SU-DHL-6 (cell line): ENCODE data around the gene LILRA2.
"Not testable (repeated sequence)": the region's sequence is repeated elsewhere in the genome, so short reads cannot be mapped to it uniquely, and the experiment has no call there.

Experiments
- H2AFZ ChIP-seq: fragments of 200-600 bp; sonication (generic); 2 replicates; pipeline ENCODE4 v1.6.1; 2014; ENCODE audit warnings: low read depth, mild to moderate bottlenecking, moderate library complexity, mixed read lengths, antibody characterized with exemption, low read length; ENCODE audit not compliant: severe bottlenecking
- H3F3A ChIP-seq: fragments of 200-600 bp; shearing (Covaris generic); 2 replicates; pipeline ENCODE4 v1.6.0; 2016; ENCODE audit warnings: antibody characterized with exemption, mild to moderate bottlenecking; ENCODE audit not compliant: insufficient read depth
- H3K27ac ChIP-seq: fragments of 200-600 bp; sonication (generic); 2 replicates; pipeline ENCODE4 v1.5.1; 2016; ENCODE audit warnings: low read depth, mild to moderate bottlenecking, low read length, moderate library complexity, mixed read lengths
- H3K27me3 ChIP-seq: fragments of 200-600 bp; sonication (generic), shearing (Covaris generic); 2 replicates; pipeline ENCODE4 v1.6.0; 2014; ENCODE audit warnings: mild to moderate bottlenecking, low read length
- H3K36me3 ChIP-seq: fragments of 200-600 bp; sonication (generic); 2 replicates; pipeline ENCODE4 v1.6.1; 2014; ENCODE audit warnings: mild to moderate bottlenecking, low read length, mixed read lengths
- H3K4me2 ChIP-seq: fragments of 300-600, 200-600 bp; shearing (Covaris generic), sonication (generic); 2 replicates; pipeline ENCODE4 v1.6.0; 2014; ENCODE audit warnings: low read length, low read depth, mild to moderate bottlenecking; ENCODE audit not compliant: poor library complexity, severe bottlenecking
- H3K4me3 ChIP-seq: fragments of 200-600 bp; sonication (generic); 2 replicates; pipeline ENCODE4 v1.5.1; 2014; ENCODE audit warnings: antibody characterized with exemption, low read length, mild to moderate bottlenecking, mixed read lengths; ENCODE audit not compliant: insufficient read depth, poor library complexity, severe bottlenecking
- H3K79me2 ChIP-seq: fragments of 200-600 bp; sonication (generic); 2 replicates; pipeline ENCODE4 v1.6.1; 2014; ENCODE audit warnings: mild to moderate bottlenecking, low read length, moderate library complexity; ENCODE audit not compliant: insufficient read depth
- H3K9ac ChIP-seq: fragments of 200-600 bp; sonication (generic); 2 replicates; pipeline ENCODE4 v1.7.0; 2014; ENCODE audit warnings: mild to moderate bottlenecking, low read length
- H3K9me2 ChIP-seq: fragments of 200-600 bp; sonication (generic); replicated peaks from 2 replicates; pipeline ENCODE4 v1.6.1; 2014; ENCODE audit warnings: low read length; ENCODE audit not compliant: insufficient read depth
- H3K9me3 ChIP-seq: fragments of 200-600 bp; sonication (generic); 2 replicates; pipeline ENCODE4 v1.6.1; 2014; ENCODE audit warnings: low read length, mixed read lengths; ENCODE audit not compliant: insufficient read depth
- H4K20me1 ChIP-seq: fragments of 200-600 bp; sonication (generic); 2 replicates; pipeline ENCODE4 v1.6.1; 2014; ENCODE audit warnings: low read depth, mild to moderate bottlenecking, antibody characterized with exemption, low read length, moderate library complexity, mixed read lengths
- EZH2phosphoT487 ChIP-seq: fragments of 200-600 bp; sonication (generic), shearing (Covaris generic); conservative IDR thresholded peaks from 2 replicates; pipeline ENCODE4 v1.6.1; 2018; ENCODE audit warnings: mild to moderate bottlenecking, antibody characterized with exemption, low read length, moderate library complexity, mixed read lengths
- TF ChIP-seq, protein P1 (sequence below): fragments of 200-600 bp; sonication (generic); IDR thresholded peaks from one replicate; pipeline ENCODE4 v1.5.1; 2017; ENCODE audit warnings: antibody characterized with exemption, mild to moderate bottlenecking, low read length, moderate library complexity; ENCODE audit not compliant: insufficient read depth, poor library complexity, severe bottlenecking

Gene LILRA2

GRCh38 chr19:54556194-54556593 is 17.4 kb upstream of the LILRA2 start:
- no peaks in the 10 kb centered on the region for H3F3A ChIP-seq
- no peak overlapping the region for H2AFZ ChIP-seq
- no peaks in the 10 kb centered on the region for H3K79me2 ChIP-seq
- H3K9me3 ChIP-seq, result no peaks in the 10 kb centered on the region
- H3K4me3 ChIP-seq, result no peak overlapping the region
- H3K4me2 ChIP-seq, result no peak overlapping the region
- no peaks in the 10 kb centered on the region for H4K20me1 ChIP-seq
- no peaks in the 10 kb centered on the region for H3K36me3 ChIP-seq
- no peaks in the 10 kb centered on the region for H3K9me2 ChIP-seq
- TF ChIP-seq, protein P1, sequence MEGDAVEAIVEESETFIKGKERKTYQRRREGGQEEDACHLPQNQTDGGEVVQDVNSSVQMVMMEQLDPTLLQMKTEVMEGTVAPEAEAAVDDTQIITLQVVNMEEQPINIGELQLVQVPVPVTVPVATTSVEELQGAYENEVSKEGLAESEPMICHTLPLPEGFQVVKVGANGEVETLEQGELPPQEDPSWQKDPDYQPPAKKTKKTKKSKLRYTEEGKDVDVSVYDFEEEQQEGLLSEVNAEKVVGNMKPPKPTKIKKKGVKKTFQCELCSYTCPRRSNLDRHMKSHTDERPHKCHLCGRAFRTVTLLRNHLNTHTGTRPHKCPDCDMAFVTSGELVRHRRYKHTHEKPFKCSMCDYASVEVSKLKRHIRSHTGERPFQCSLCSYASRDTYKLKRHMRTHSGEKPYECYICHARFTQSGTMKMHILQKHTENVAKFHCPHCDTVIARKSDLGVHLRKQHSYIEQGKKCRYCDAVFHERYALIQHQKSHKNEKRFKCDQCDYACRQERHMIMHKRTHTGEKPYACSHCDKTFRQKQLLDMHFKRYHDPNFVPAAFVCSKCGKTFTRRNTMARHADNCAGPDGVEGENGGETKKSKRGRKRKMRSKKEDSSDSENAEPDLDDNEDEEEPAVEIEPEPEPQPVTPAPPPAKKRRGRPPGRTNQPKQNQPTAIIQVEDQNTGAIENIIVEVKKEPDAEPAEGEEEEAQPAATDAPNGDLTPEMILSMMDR, result no peak
- no peak for TF ChIP-seq EZH2phosphoT487
- no peak overlapping the region for H3K27ac ChIP-seq
- no peaks in the 10 kb centered on the region for H3K27me3 ChIP-seq
- no peak overlapping the region for H3K9ac ChIP-seq

GRCh38 chr19:54558339-54558738 is 15.3 kb upstream of the LILRA2 start:
- no peak overlapping the region for H3K4me2 ChIP-seq
- H3K27ac ChIP-seq, result no peak overlapping the region
- no peak overlapping the region for H2AFZ ChIP-seq
- no peak overlapping the region for H3K9ac ChIP-seq
- no peaks in the 10 kb centered on the region for H3K9me2 ChIP-seq
- H3K36me3 ChIP-seq, result no peaks in the 10 kb centered on the region
- H3K9me3 ChIP-seq, result no peaks in the 10 kb centered on the region
- H4K20me1 ChIP-seq, result no peaks in the 10 kb centered on the region
- TF ChIP-seq, protein P1, result no peak
- no peak for TF ChIP-seq EZH2phosphoT487
- no peak overlapping the region for H3K4me3 ChIP-seq
- no peaks in the 10 kb centered on the region for H3K27me3 ChIP-seq
- no peaks in the 10 kb centered on the region for H3F3A ChIP-seq
- no peaks in the 10 kb centered on the region for H3K79me2 ChIP-seq

GRCh38 chr19:54560881-54561385 is 12.7 kb upstream of the LILRA2 start:
- TF ChIP-seq EZH2phosphoT487, result no peak
- TF ChIP-seq, protein P1, result no peak
- Histone ChIP-seq H3K27me3 (0 out of 2 replicates have a peak, but pooled peaks cover 2% of the 10 kb centered on the region), H3K36me3 (no peaks in the 10 kb centered on the region), H3K4me3 (no peak overlapping the region), H3K27ac (no peak overlapping the region), H4K20me1 (no peaks in the 10 kb centered on the region), H3K4me2 (no peak overlapping the region), H3K9me2 (no peaks in the 10 kb centered on the region), H3K9ac (no peak overlapping the region), H2AFZ (no peak overlapping the region), H3K9me3 (no peaks in the 10 kb centered on the region), H3F3A (no peaks in the 10 kb centered on the region), H3K79me2 (no peaks in the 10 kb centered on the region)

DNA sequence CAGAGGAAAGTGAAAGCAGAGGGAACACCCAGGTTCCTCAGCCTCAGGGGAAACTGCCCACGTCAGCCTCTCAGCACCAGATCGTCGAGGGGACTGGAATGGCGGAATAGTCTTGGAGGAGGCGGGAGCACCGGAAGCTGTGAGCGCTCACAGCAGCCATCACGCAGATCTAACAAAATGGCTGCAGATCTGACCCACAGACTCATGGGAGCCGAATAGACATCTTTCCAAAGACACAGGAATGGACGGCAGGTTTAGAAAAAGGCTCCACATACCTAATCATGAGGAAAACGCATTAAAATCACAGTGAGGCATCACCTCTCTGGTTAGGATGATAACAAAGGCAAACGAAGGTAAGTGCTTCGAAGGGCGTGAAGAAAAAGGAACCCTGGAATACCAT is 11.8 kb upstream of the LILRA2 start:
- Histone ChIP-seq H4K20me1 (no peaks in the 10 kb centered on the region), H3K79me2 (no peaks in the 10 kb centered on the region), H3K9me2 (no peaks in the 10 kb centered on the region), H3K27ac (no peak overlapping the region), H3K9ac (no peak overlapping the region), H2AFZ (no peak overlapping the region), H3K4me3 (no peak overlapping the region), H3K27me3 (0 out of 2 replicates have a peak, but pooled peaks cover 3% of the 10 kb centered on the region), H3F3A (no peaks in the 10 kb centered on the region), H3K36me3 (no peaks in the 10 kb centered on the region), H3K4me2 (no peak overlapping the region), H3K9me3 (no peaks in the 10 kb centered on the region)
- TF ChIP-seq, protein P1, result no peak
- TF ChIP-seq EZH2phosphoT487, result no peak

DNA sequence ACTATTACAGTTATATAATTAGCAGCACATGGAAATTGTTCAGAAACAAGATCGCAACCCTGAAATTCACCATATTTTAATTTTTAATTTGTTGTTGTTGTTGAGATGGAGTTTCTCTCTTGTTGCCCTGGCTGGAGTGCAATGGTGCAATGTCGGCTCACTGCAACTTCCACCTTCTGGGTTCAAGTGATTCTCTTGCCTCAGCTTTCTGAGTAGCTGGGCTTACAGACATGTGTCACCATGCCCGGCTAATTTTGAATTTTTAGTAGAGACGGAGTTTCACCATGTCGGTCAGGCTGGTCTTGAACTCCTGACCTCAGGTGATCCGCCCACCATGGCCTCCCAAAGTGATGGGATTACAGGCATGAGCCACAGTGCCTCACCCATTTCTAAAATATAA is 10.4 kb upstream of the LILRA2 start:
- H3K9me3 ChIP-seq, H3K9me2 ChIP-seq, H3K4me2 ChIP-seq, H3K9ac ChIP-seq, H3K79me2 ChIP-seq, H3K4me3 ChIP-seq, H3F3A ChIP-seq, H3K27ac ChIP-seq, H2AFZ ChIP-seq, H4K20me1 ChIP-seq, H3K27me3 ChIP-seq, H3K36me3 ChIP-seq: not testable (repeated sequence)
